NOMO-1 (cell line): ENCODE measurements around the gene SRD5A1.

Experiments used
- DNase-seq, 2 experiments: peaks; one replicate each; lab custom pipeline; 2025; ENCODE audit not compliant: unreplicated experiment in 2 of 2; lab: John Stamatoyannopoulos, UW

The SRD5A1 gene

GRCh38 chr5:6711409-6712141, 78.3 kb downstream of the SRD5A1 start:
- DNase-seq, result peak in 1 of 2 experiments; percentile 82

- DNase-seq, result peak; percentile 65 to 82
These were observed 78.9 kb downstream of the SRD5A1 start for GRCh38 chr5:6712142-6712576.

DNA sequence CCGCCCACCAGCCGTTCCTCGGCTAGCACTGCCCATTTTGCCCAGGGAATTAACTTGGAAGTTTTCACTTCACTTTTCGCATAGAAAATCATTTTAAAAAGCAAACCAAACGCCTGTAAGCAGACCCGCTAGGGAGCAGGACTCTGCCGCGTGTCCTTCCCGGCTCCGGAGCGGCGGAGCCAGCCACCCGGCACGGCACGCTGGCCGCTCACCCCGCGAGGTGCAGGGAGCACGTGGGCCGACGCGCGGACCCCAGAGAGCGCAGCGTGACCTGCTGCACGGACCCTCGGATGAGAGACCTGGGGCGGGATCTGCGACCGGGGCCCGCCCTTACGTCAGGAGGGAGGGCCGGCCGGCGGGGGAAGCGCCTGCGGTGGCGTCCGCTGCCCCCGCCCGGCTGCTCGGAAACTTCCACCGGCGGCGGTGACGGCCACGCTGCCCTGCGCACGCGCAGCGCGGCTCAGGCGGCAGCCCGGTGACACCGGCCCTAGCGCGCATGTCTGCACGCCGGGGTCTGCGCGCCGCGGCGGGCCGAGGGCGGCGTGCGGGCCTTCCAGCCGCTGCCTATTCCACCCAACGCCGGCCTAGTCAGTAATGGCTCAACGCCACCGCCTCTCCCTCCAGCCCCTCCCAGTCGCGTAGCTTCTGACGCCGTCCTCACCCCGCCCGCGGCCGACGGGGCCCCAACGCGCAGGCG, 79.5 kb downstream of the SRD5A1 start:
- peak; percentile 100 for DNase-seq

- DNase-seq, result no peak
These were observed 80.3 kb downstream of the SRD5A1 start, which contains the start of gene TENT4A for GRCh38 chr5:6713274-6714225. TSS of gene TENT4A (plus strand) at chr5:6713432. CDS start at chr5:6713984, 552 bp downstream.

- DNase-seq, result no peak
These were observed 81.2 kb downstream of the SRD5A1 start for GRCh38 chr5:6714226-6715041.

GRCh38 chr5:6715271-6715670, 82.0 kb downstream of the SRD5A1 start:
- peak in 1 of 2 experiments; percentile 18 for DNase-seq

DNA sequence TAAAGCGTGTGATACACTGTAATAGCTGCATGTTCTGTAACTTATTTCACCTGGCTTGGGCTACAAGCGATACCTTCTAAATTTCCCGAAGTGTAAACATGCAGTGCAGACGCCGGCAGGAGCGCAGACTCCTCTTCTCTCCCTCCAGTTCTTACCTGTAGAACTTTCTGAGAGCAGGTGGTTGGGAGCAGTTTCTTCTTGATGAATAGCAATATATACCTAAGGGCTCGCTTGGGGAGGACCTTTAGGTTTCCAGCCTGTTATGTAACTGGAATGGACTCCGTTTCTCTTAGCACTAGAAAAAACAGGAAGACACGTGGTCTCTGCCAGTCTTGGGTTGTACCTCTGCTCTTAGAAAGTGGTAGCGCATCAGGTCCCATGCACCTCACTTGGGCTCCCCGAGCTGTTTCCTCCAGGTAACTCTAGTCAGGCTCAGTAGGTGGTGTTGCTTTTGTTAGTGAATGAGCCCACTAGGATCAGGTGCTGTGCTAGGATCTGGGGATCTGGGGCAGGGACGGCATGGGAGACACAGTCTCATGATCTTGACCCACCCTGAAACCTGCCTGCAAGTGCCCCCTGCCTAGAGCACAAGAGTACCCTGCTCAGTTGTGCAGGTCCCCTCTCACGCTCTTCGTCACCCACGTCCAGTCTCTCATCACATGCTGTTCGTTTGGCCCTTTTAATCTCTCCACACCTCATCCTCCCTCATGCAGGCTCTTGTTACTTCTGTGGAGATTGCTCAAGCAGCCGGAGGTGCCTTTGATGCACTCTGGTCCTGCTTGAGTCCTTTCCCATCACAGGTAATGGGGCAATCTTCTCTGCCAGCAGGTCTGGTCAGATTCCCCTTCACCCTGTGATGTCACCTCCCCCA, 82.8 kb downstream of the SRD5A1 start:
- DNase-seq, result peak in 1 of 2 experiments; percentile 40

DNA sequence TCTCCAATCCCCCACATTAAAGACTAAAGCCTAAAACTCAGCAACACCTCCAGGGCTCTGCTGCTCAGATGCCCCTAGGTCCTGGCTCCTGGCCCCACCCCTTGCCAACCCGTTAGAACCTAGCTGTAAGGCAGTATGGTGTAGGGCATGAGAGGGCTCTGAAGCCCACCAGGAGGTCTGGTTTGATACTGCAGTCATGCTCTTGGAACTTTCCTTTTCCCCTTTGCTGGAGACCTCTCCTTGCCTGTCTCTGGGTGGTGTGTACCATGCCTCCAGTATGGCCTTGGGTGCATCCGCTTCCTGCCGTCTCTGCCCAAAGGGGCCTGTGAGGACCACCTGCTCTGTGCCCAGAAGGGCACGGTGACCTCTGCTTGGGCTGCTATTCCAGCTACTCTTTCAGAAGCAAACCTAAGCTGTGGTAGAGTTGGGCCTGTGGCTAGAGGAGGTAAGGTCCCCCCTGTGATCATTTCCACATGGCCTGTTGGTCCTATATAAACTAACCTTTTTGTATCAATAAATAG, 83.4 kb downstream of the SRD5A1 start:
- DNase-seq, result no peak

DNA sequence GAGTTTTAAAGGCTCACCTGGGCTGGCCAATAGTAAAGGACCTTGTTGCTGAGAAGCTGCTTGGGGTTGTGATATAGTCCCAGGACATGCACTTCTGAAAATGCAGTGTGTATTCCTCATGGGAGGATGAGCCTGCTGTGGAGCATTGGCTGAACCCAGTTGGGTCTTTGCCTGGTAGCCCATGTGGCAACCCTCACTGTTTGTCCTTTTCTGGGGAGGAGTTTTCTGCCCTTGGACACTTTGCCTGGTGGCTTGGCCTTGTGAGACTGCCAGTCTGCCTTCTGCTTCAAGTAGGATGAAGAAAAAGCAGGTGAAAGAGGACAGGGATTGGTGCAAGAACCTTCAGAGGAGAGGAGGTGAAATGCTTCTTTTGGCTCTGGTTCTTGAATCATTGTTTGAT, 84.0 kb downstream of the SRD5A1 start:
- DNase-seq, result no peak

GRCh38 chr5:6717687-6718086, 84.4 kb downstream of the SRD5A1 start:
- DNase-seq, result no peak

- DNase-seq, result no peak
These were observed 85.0 kb downstream of the SRD5A1 start for GRCh38 chr5:6718161-6718681.

- no peak for DNase-seq
These were observed 85.5 kb downstream of the SRD5A1 start for GRCh38 chr5:6718718-6719117.

DNA sequence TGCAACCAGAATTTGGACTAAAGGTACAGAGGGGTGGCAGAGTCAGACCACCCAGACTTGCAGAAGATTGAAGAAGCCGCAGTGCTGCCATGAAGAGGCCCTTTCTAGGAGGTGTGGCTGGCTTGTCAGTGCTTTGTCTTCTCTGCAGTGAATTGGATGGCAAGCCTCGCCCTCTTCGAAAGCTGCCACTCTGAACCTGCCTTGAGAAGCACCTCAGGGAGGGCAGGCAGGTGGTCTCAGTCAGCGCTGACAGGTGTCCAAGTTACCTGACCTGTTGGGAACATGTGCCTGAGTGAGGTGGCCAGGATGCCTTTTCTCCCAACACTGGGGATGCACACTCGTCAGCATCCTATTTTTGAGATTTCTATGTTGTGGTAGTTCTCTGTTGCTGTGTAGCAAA, 86.2 kb downstream of the SRD5A1 start:
- DNase-seq, result no peak

GRCh38 chr5:6719896-6720560, 86.8 kb downstream of the SRD5A1 start:
- DNase-seq, result no peak

- no peak for DNase-seq
These were observed 87.3 kb downstream of the SRD5A1 start for GRCh38 chr5:6720561-6720921.

GRCh38 chr5:6721442-6721841, 88.2 kb downstream of the SRD5A1 start:
- DNase-seq, result no peak

GRCh38 chr5:6722015-6722414, 88.8 kb downstream of the SRD5A1 start:
- DNase-seq, result peak in 1 of 2 experiments; percentile 72

- DNase-seq, result no peak
These were observed 90.0 kb downstream of the SRD5A1 start for GRCh38 chr5:6723122-6723815.
